NCI-H526 (cell line): Measurements from ENCODE around the gene SH3PXD2A.
"Not testable (repeated sequence)": the region's sequence is repeated elsewhere in the genome, so short reads cannot be mapped to it uniquely, and the experiment has no call there.

Experiments used
- DNase-seq, 2 experiments: peaks; one replicate each; lab custom pipeline; 2025; lab: John Stamatoyannopoulos, UW

Gene SH3PXD2A

GRCh38 chr10:103643381-103643780 lies 212.0 kb downstream of the SH3PXD2A start:
- DNase-seq: no peak

GRCh38 chr10:103641326-103641725 lies 214.1 kb downstream of the SH3PXD2A start:
- no peak for DNase-seq

DNA sequence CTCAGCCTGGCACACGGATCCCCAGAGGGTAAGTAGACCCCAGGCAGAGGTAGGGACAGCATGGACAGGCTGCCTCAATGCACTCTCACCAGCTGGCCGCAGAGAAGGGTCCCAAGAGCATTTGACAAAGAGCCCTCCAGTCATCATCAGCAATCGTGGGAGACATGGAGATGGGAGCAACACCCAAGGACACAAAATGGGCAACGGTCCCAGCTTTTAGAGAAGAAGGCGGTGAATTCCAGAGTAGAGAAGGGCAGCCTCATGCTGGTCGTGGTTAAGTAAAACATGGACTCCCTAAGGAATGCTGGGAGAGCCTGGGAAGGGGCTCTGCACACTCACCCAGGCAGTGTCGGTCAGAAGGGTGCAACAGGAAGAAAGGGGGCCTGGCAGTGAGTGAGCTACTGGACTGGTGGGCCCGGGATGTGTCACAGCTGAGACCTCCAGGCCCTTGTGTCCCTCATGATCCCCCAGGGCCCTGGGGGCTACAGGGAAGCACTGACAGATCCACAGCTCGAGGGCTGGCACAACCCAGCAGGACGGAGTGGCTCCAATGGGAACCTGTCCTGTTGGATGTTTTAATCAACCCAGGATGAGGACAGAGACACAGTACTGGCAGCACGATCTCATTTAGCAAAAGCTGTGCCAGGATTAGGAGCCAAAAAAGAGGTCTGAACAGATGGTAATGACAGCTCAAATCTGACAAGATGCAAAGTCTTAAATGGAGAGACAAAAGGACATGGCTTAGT lies 214.8 kb downstream of the SH3PXD2A start:
- DNase-seq: no peak

DNA sequence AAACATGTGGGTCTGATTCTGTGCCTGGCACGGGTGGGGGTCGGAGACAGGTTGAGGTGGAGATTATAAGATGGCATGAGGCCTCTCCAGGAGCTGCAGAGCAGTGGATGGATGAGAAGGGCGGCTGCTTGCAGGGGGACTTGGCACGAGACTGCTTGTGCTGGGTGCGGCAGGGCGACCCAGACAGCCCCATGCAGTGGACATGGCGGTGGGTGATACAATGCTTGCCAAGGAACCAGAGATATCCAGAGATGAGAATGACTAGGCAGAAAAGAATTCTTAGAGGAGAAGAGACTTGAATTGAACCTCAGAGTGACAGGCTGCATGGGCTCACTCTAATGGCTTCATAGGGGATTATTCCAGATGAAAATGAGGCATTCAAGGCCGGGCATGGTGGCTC lies 216.4 kb downstream of the SH3PXD2A start:
- DNase-seq: no peak

- DNase-seq: no peak
Observed at GRCh38 chr10:103637927-103638557, 217.3 kb downstream of the SH3PXD2A start.

GRCh38 chr10:103637011-103637410 lies 218.4 kb downstream of the SH3PXD2A start:
- DNase-seq: no peak

DNA sequence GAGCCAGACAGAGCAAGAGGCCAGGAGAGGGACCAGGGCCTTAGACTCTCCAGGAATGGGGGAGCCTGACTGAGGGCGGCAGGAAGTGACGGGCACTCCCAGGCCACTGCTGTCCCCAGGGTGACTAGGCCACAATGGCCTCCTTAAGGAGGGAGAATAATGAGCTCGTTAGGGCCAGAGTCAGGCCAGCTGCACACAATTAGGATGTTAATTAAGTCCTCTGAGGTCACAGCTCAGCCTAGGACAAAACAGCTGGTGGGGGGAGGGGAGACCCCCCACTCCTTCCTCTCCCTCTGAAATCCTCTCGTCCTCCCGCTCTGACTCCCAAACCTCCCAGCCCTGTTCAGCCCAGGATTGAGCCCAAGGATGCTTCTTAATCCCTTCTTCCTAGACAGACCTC lies 218.9 kb downstream of the SH3PXD2A start:
- no peak for DNase-seq

- no peak for DNase-seq
Observed at GRCh38 chr10:103635580-103635979, 219.8 kb downstream of the SH3PXD2A start.

- no peak for DNase-seq
Observed at GRCh38 chr10:103633846-103634245, 221.5 kb downstream of the SH3PXD2A start.

DNA sequence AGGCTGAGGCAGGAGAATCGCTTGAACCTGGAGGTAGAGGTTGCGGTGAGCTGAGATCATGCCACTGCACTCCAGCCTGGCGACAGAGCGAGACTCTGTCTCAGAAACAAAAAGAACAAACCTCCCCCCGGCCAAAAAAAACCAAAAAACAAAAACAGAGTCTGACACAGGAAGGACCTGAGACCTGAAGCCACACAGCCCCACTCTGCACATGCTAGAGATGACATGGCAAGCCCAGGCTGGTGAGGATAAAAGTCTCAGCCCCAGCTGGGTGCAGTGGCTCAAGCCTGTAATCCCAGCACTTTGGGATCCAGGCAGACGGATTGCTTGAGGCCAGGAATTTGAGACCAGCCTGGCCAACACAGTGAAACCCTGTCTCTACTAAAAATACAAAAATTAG lies 222.5 kb downstream of the SH3PXD2A start:
- DNase-seq: not testable (repeated sequence)

DNA sequence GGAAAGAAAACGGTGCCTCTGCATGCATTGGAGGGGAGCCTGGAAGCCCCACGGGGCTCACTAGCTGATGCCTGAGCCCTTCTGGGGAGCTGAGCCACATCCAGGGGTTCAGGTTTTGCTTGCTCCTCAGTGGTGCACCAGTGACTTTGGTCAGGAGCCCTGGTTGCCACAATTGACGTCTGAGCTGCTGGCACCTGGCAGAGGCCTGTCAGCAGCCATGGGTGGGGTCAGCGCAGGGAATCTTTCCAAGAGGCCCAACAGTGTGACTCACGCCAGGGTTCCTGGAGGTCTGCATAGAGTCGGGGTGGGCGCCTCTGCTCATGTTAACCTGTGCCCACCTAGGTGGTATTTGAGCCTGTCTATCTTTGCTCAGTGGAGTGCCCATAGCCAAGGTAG lies 223.1 kb downstream of the SH3PXD2A start:
- no peak for DNase-seq

GRCh38 chr10:103630156-103630555 lies 225.2 kb downstream of the SH3PXD2A start:
- DNase-seq: no peak

DNA sequence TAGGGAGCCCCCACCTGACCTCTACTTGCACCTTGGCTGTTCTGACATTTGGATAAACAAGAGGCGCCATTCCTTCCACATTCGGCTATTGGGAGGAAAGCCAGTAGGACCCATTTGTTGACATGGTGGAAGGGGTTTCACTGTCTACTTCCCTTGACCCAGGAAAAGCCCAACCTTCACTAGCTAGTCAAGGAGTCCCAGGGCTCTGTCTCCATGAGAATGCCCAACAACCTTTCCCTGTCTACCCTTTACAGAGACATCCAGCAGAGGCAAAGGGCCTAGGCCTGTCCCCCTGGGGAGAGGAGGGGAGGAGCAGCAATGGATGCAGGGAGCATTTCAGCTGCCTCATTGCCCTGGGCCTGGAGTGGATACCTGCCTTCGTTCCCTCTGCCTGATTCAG lies 225.8 kb downstream of the SH3PXD2A start:
- DNase-seq: no peak

GRCh38 chr10:103627893-103628292 lies 227.5 kb downstream of the SH3PXD2A start:
- DNase-seq: no peak

DNA sequence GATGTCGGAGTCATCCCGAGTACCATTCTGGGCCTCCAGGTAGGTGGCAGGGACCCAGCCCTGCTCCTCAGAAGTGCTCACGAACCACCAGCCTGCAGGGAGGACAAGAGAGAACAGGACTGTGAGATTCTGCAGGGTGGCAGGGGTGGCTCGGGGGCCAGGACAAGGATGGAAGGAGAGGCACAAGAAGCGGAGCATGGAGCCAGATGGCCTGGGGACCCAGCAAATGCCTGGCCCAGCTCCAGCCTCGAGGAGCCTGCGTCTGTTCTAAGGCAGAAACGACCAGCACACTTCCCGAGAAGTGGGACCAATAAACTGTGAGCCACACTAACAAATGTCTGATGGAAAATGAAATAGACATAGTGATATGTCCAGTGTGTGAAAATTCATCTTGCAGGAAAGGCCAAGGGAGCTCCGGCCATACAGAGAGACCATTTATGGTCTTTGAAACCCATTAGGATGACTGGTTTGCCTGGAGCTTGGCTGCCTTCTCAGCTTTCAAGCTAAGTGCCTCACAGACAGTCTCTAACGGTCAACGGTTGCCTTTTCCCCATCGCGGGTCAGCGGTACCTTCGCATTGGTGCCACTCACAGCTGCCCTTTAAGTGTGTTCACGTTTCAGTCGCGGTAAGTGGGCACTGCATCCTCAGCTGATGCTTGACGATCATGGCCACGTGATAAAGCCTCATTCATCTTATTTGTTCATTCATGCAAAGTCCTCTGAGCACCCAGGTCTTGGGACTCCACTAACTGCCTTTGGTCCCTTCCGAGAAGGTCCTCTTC lies 228.1 kb downstream of the SH3PXD2A start:
- DNase-seq: no peak

GRCh38 chr10:103626178-103626577 lies 229.2 kb downstream of the SH3PXD2A start:
- no peak for DNase-seq

DNA sequence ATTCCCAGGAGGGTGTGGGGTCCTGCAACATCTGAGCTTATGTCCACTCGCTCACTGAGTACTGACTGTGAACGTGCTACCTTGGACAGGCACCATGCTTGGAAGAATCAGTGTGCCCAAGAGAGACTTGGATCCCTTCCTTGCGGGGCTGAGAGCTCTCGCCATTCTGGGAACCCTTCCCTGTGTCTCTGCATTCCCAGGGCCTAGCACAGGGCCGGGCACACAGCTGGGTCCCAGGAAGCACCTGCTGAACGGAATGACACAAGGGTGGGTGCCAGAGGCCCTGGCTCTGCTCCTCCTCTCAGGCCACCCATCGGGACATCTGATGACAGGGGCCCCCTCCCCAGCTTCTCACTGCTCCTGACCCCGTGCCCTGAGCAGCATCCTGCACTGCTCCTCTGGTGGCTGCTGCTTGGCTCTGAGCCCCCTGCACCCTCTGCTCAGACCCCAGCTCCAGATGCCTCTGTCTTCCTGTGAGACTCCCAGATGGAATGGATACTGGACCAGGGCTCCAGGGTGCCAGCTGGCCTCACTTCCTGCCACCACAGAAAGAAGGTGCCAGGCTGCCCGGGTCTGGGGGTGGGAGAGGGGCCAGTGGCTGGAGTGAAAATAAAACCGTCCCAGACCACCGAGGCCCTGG lies 232.3 kb downstream of the SH3PXD2A start:
- DNase-seq: no peak

DNA sequence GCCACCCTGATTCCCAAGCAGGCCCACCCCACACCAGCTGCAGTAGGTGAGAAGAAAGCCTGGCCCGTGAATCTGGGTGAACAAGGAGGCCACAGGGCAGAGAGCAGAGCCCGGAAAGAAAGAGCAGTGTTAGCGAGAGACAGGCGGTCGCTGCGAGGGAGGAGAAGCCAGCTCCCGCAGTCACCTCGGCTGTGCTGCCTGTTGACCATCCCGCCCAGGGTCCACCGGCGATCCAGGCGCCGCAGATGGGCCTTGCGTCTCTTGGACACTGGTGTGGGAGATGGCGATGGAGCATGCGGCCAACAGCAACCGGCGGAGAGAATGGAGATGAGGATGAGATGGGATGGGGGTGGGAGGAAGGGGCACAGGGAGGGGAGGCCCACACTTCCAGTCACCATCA lies 233.1 kb downstream of the SH3PXD2A start:
- no peak for DNase-seq

DNA sequence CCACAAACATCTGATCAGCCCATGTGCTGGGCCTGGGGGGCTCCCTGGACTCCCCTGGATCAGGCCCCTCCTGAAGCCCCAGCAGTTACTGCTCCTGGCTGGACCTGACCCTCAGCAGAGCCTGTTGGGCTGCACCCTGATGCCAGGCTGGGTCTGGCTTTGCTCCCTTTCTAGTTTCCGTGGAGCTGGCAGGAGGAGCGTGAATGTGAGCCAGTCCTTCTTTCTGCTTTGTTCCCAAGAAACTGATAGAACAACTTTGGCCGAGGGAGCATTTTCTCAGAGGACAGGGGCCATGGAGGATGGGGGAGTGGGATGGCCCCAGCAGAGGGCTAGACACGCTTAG lies 233.6 kb downstream of the SH3PXD2A start:
- DNase-seq: no peak

GRCh38 chr10:103620891-103621782 lies 234.2 kb downstream of the SH3PXD2A start:
- DNase-seq: no peak

DNA sequence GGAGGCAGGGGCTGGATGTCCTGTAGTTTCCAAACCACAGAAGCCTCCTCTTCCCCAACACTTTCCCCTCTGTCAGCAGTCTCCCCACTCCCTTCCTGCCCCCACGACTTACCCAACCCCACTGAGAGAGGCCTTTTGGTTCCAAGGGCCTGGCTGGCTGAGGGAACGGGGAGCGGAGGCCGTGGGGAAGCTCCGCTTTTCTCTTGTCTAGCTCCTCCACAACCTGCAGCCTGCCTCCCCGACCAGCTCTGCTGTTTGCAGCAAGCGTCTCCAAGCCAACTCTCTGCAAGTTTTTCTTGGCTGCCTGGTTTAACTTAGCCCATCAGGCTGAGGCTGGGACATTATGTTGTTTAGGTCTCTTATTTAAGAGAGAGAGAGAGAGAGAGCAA lies 235.0 kb downstream of the SH3PXD2A start:
- DNase-seq: no peak
